Osteoblast (primary cell): ENCODE results near the gene INSM1. TPM values are rescaled to one million over a fixed set of nuclear protein-coding genes. Genes with fewer than 3 reads are reported as not detected.

Source experiments
- DNase-seq: peaks from one replicate; pipeline ENCODE4 v3.0.0; 2011; ENCODE audit warnings: low spot score, mixed read lengths; ENCODE audit not compliant: insufficient read length; ENCODE audit errors: missing footprints
- H2AFZ ChIP-seq: 2 replicates; pipeline ENCODE4 v1.6.0; 2011; ENCODE audit warnings: mild to moderate bottlenecking, low read length
- H3K27ac ChIP-seq: 2 replicates; pipeline ENCODE4 v1.5.1; 2011; ENCODE audit warnings: mild to moderate bottlenecking, low read depth, low read length, moderate library complexity
- H3K27me3 ChIP-seq: 2 replicates; pipeline ENCODE4 v1.6.0; 2012; ENCODE audit warnings: mild to moderate bottlenecking, control low read depth, inconsistent platforms, low read length, moderate library complexity; ENCODE audit not compliant: insufficient read depth
- H3K36me3 ChIP-seq: 2 replicates; pipeline ENCODE4 v1.5.1; 2011; ENCODE audit warnings: mild to moderate bottlenecking, low read length, control low read depth, moderate library complexity; ENCODE audit not compliant: insufficient read depth
- H3K4me1 ChIP-seq: 2 replicates; pipeline ENCODE4 v1.5.1; 2011; ENCODE audit warnings: mild to moderate bottlenecking, low read length, control low read depth, moderate library complexity; ENCODE audit not compliant: insufficient read depth
- H3K4me2 ChIP-seq: 2 replicates; pipeline ENCODE4 v1.6.0; 2011; ENCODE audit warnings: mild to moderate bottlenecking, low read length; ENCODE audit not compliant: insufficient read depth
- H3K4me3 ChIP-seq: fragments of 200-600 bp; sonication (generic); 3 replicates; pipeline ENCODE4 v1.5.1; 2012; ENCODE audit warnings: mild to moderate bottlenecking, low read length, inconsistent platforms; ENCODE audit not compliant: insufficient read depth
- H3K79me2 ChIP-seq: 2 replicates; pipeline ENCODE4 v1.6.0; 2012; ENCODE audit warnings: mild to moderate bottlenecking, low read length, control low read depth, inconsistent platforms; ENCODE audit not compliant: insufficient read depth
- H3K9me3 ChIP-seq: 2 replicates; pipeline ENCODE4 v1.5.1; 2011; ENCODE audit warnings: low read depth, low read length, control low read depth
- H4K20me1 ChIP-seq: 2 replicates; pipeline ENCODE4 v1.6.0; 2012; ENCODE audit warnings: mild to moderate bottlenecking, low read length, control low read depth; ENCODE audit not compliant: insufficient read depth
- CTCF ChIP-seq: IDR thresholded peaks from 2 replicates; pipeline ENCODE4 v1.5.1; 2011; ENCODE audit warnings: mild to moderate bottlenecking, low read depth, low read length, moderate library complexity; ENCODE audit errors: extremely low read depth
- total RNA-seq: library from RNA; depleted of rRNA; stranded (reverse); fragments of >200 nt; gene quantifications from 2 replicates; pipeline ENCODE4 v1.2.3, GENCODE V29; 2012

The INSM1 gene
- total RNA-seq, 1 donor = not detected

- no peaks in the 10 kb centered on the region for H3K27me3 ChIP-seq
- TF ChIP-seq CTCF = no peak
- no peaks in the 10 kb centered on the region for H4K20me1 ChIP-seq
- no peak overlapping the region for H3K4me3 ChIP-seq
- DNase-seq = no peak
- H3K4me2 ChIP-seq = no peak overlapping the region
- no peak overlapping the region for H2AFZ ChIP-seq
- H3K79me2 ChIP-seq = no peaks in the 10 kb centered on the region
- no peaks in the 10 kb centered on the region for H3K9me3 ChIP-seq
- H3K4me1 ChIP-seq = no peaks in the 10 kb centered on the region
- H3K36me3 ChIP-seq = no peaks in the 10 kb centered on the region
- H3K27ac ChIP-seq = no peak overlapping the region
These were observed 46.0 kb upstream of the INSM1 start for GRCh38 chr20:20321917-20322316.

GRCh38 chr20:20322912-20323311 lies 45.0 kb upstream of the INSM1 start:
- H3K9me3 ChIP-seq = no peaks in the 10 kb centered on the region
- H3K4me2 ChIP-seq = no peak overlapping the region
- TF ChIP-seq CTCF = no peak
- no peaks in the 10 kb centered on the region for H3K27me3 ChIP-seq
- no peaks in the 10 kb centered on the region for H3K36me3 ChIP-seq
- no peaks in the 10 kb centered on the region for H4K20me1 ChIP-seq
- H3K79me2 ChIP-seq = no peaks in the 10 kb centered on the region
- H3K4me1 ChIP-seq = no peaks in the 10 kb centered on the region
- H2AFZ ChIP-seq = no peak overlapping the region
- no peak overlapping the region for H3K27ac ChIP-seq
- no peak overlapping the region for H3K4me3 ChIP-seq
- DNase-seq = no peak

GRCh38 chr20:20327746-20328145 lies 40.2 kb upstream of the INSM1 start:
- TF ChIP-seq CTCF = no peak
- H3K36me3 ChIP-seq = no peaks in the 10 kb centered on the region
- no peaks in the 10 kb centered on the region for H4K20me1 ChIP-seq
- no peaks in the 10 kb centered on the region for H3K9me3 ChIP-seq
- no peaks in the 10 kb centered on the region for H3K79me2 ChIP-seq
- no peak overlapping the region for H3K4me3 ChIP-seq
- no peaks in the 10 kb centered on the region for H3K4me1 ChIP-seq
- H3K27ac ChIP-seq = no peak overlapping the region
- no peak overlapping the region for H2AFZ ChIP-seq
- no peak for DNase-seq
- no peaks in the 10 kb centered on the region for H3K27me3 ChIP-seq
- H3K4me2 ChIP-seq = no peak overlapping the region

GRCh38 chr20:20329564-20329963 lies 38.3 kb upstream of the INSM1 start:
- H3K27me3 ChIP-seq = no peaks in the 10 kb centered on the region
- no peaks in the 10 kb centered on the region for H3K4me1 ChIP-seq
- H3K4me3 ChIP-seq = no peak overlapping the region
- no peaks in the 10 kb centered on the region for H4K20me1 ChIP-seq
- H3K9me3 ChIP-seq = no peaks in the 10 kb centered on the region
- H3K79me2 ChIP-seq = no peaks in the 10 kb centered on the region
- no peak overlapping the region for H2AFZ ChIP-seq
- no peaks in the 10 kb centered on the region for H3K36me3 ChIP-seq
- TF ChIP-seq CTCF = no peak
- H3K4me2 ChIP-seq = no peak overlapping the region
- DNase-seq = no peak
- H3K27ac ChIP-seq = no peak overlapping the region
